GM19468 (cell line): ENCODE data around the gene TBC1D10A.

Source experiments
- ATAC-seq: cut with Tn5 transposase; IDR thresholded peaks from one replicate; pipeline ENCODE4 v1.9.1; 2021; ENCODE audit warnings: mild to moderate bottlenecking, moderate library complexity, moderate number of reproducible peaks; ENCODE audit not compliant: unreplicated experiment; ENCODE audit errors: extremely low read depth

The TBC1D10A gene

DNA sequence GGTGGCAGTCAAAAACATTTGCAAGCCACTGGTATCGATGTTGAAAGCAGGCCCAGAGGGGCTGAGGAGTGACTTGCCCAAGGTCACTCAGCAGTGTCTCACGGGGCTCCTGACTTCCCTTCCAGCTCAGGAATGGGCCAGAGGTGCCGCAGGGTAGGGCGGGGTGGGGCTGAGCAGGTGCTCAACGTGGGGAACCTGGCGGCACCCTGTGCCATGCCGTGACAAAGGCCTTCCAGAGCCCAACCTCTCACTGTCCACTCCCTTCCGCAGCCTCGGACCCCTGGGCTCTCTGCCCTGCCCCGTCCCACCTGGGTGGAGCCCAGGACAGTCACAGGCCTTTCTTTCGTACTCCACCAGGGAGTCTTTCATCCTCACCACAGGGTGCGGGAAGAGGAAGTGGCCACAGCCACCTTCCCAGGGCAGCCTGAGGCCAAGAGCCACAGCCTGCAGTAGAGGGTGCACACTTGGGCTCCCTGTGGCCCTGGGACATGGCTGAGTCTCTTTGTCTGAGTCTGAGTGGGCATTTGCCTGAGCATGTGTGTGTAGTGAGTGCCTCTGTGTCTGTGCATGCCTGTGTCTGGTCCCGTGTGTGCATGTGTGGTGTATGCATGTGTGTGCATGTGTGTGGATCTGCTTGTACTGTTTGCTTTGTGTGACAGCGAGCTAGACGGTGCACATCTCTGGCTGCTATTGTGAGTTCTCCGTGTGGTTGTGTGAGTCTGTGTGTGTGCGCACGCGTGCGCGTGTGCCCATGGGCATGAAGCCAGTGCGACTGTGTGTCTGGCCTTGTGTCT is 74.1 kb downstream of the TBC1D10A start:
- no peak for ATAC-seq

DNA sequence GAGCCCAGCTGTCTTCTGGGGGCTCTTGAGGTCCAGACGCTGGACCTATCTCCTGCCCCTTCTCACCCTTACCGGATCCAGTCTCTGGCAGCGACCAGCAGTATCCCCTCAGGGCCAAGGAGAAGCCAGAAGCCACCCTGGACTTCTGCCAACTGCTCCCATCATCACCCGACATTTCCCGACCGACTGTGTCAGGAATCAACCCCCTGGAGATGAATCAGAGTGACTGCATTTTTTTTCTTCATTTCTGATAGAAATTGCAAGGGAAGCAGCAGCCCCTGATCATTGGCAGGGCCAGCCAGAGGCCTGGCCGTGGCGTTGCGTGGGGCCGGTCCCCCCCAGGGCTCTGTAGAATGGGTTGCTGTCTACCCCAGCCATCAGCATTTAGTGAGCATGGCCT is 75.0 kb downstream of the TBC1D10A start:
- no peak for ATAC-seq

DNA sequence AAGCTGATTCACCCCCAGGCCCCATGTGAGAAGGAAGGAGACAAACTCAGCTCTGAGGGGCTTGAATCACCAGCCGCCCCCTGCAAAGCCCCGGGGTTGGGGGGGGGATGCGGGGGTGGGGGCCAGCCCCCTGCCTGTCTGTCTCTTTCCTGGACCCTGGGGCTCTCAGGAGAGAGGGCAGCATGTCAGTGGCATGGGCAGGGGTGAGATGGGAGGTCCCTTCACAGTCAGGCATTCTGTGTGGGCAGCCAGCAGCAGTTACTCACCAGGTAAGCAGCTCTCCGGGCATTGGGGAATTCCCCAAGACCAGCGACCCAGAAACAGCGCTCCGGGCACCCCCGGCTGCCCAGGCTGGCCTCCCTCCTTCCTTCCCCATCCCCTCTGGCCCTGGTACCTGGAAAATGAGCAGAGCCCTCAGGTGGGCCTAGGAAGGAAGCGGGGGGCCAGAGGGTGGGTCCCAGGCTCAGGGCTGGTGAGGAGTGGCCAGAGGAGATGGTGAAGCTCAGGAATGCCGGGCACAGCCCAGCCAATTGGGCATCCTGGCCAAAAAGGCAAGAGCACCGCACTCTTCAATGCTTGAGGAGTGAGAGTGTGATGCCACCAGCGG is 76.0 kb downstream of the TBC1D10A start:
- ATAC-seq: no peak

DNA sequence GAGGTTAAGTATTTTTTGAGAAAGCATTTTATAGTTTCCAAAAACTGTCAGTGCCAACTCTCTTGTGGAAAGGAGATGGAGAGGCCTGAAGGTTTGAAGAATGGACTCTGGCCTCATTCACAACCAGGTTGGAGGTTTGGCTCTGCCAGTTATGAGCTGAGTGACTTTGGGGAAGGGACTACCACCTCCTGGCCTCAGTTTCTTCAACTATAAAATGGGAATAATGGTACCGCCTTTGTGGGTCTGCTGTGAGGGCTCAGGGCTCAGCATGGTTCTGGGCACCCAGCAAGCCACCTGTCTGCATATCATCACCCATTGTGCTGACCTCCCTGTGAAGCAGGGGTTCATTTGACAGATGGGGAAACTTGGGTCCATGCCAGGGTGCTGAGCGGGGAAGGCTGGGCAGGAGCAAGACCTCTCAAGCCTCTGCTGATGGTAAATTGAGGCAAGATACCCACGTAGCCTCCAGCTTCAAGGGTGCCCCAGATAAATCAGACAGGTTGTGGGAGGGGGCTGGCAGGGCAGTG is 76.6 kb downstream of the TBC1D10A start:
- ATAC-seq: no peak

DNA sequence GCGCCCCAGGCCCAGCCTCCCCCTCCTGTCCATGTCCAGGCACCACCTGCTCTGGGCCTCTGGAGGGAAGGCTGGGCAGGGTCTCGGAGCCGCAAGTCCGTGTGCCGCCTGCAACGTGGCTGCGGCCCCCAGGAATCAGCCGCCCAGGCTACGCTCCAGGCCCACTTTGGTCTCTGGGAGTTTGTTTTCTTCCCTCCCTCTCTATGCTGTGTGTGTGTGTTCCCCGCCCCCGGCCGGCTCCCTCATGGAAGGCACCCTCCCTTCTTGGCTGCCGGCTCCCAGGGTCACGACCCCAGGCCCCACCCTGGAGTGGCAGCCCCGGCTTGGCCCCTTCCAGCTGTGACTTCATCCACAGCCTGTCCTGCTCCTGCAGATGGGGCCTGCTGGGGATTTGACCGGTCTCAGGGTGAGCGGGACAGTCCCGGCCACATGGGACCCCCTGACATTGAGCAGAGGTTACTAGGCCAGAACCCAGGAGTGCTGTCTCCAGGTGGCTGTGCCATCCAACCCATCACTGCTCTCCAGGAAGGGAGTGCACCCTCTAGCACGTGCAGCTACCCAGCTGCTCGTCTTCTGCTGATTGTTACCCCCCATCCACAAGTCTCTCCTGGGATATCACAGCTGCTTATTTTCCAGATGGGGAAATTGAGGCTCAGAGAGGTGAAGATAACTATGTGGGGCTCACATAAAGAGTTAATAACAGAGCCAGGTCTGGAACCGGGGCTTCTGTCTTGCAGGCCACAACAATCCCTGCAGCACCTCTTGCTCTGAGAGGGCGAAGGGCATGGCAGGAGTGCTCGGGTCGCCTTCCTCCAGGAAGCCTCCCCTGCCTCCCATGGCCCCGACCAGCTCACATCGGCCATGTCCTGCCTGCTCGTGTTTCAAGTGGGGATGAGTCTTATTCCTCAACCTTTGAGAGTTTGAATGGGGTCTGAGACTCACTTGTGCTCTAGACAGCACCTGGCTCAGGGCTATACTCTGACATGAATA is 77.4 kb downstream of the TBC1D10A start:
- no peak for ATAC-seq

DNA sequence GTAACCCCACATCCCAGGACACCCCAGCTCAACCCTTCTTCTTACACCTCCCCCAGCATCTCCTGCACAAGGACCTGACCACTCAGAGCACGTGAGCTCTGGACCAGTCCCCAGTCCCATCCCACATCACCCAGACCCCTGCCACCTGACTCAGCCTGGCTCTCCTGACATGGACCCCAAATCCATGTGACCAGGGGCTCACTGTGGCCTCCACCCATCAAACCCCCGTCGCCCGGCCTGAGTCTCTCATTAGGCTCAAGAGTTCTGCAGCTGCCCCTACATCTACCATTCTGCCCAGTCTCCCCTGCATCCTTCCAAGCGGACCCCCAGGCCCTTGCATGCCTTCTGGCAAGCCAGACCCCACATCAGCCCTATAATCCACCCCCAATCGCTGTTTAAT is 78.3 kb downstream of the TBC1D10A start:
- no peak for ATAC-seq

DNA sequence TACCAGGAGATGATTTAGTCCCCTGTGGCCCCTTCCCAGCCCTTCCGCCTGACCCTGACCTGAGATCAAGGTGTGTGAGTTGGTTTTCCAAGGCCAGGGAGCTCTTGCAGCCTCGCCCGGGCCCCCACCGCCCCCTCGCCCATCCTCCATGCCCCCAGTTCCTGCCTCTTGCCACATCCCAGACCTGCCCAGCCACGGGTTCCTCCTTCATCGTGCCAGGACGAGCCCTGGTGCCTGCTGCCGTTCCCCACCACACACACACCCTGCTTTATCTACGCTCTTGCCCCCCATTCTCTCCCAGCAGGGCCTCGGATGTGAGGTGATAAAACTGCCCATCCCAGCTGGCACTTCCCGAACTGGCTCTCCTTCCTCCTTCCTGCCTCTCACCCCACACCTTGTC is 78.8 kb downstream of the TBC1D10A start:
- no peak for ATAC-seq

DNA sequence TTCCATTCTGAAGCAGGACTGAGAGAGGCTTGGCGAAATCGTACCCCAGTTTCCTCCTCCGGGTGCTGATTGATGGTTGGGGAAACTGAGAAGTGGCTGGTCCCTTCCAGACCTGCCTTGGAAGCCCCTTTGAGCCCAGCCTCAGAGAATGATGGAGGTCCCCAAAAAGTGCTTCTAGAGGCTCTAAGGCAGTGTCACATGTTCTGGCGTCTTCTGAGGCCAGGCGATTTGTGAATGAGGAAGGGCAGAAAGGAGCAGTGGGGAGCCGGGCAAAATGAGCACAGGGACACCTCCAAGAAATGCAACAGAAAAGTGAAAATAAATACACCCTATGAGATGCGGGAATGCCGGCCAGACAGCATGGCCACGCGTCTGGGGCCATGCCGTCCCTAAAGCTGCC is 79.2 kb downstream of the TBC1D10A start:
- no peak for ATAC-seq

DNA sequence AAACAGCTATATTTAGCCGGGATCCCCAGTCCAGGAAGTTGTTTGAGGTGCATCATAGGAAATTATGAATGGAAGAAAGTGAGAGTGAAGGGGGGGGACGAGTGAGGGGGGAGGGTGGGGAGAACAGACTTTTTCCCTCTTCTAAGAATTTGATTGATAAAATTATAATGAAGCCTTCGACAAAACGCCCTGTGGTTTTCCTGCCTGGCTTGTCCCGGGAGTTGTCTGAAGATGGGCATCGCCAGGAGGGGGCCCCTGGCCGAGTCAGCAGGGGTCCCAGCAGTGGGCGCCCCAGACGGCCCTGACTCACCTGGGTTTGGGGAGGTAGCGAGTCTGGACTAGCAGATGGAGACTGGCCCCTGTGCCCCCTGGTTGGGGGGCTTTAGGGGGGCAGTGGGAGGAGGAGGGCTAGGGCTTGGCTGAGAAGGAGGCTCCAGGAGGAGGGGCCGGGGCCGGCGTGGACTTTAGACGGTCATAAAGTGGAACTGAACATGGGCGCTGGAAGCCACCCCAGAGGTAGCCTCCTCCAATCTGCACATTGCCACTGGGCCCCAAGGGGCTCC is 79.8 kb downstream of the TBC1D10A start:
- ATAC-seq: no peak

DNA sequence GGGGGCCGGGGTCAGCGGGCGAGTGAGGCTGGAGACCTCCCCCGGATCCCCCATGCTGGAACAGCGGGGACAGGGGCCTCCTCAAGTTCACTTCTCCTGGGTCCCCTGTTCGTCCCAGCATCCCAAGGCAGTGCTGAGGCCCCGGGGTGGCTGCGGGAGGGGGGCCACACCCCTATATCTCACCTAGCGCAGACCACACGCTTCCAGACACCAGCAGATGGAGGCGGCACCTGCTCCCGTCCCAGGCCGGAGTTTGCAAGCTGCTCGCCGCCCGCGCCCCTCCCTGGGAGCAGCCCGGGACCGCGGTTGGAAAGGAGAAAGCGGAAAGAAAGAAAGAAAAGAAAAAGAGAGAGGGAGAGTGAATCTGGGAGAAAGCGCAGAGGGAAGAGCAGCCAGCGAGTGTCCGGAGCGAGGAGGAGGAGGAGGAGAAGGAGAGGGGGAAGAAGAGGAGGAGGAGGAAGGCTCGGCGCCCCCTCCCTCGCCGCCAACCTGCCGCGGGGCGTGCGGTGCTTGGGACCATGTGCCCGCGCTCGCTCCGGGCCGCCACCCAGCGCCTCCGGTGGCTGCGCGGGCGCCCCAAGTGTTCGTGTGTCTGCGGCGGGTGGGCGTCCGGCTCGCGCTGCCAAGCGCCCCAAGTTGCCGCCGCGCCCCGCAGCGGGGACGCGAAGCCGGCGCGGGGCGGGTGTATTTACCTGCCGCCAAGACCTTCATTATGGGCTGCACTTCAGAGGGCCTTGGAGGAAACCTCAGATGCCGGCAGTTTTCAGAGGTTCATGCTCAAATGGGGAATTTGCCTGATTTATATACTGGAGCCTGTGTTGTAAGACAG is 80.5 kb downstream of the TBC1D10A start, which contains the start of gene LIF:
Gene LIF (minus strand): TSS at position 775 of the 829 bp plus-strand sequence. CDS start 64 bp downstream, at position 711.
- no peak for ATAC-seq

DNA sequence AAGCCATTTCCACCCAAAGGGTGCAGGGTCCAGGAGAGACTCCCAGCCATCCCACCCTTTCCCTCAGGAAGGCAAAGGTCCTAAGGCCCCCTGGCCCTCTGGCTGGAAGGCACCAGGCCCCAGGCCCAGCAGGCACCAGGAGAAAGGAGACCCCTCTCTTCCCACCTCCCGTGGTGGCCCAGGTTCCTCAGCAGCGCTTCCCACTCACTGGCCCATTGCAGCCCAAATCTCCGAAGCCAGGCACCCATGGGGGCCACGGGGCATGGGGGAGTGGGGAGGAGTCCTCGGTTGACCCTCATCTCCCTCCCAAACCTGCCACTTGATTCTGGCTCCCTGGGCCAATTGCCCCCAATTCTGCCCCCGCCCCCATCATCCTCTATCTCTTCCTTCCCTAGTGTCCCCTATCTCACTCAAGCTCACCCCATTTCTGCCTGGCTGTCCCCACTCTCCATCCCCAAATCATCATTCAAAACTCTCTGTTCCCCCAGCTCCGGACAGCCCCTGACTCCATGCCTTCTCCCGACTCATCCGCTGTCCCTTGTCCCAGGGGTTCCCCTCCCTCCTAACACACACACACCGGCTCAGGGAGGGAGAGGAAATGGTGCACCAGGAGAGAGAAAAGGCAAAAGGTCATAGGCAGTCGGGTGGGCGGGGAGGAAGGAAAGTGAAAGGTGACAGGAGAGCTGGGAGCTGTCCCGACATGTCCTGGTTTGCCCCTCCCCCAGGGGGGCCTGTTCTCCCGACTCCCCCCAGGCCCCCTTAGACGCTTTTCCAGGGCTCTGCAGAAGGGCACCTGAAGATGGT is 81.4 kb downstream of the TBC1D10A start:
- no peak for ATAC-seq

DNA sequence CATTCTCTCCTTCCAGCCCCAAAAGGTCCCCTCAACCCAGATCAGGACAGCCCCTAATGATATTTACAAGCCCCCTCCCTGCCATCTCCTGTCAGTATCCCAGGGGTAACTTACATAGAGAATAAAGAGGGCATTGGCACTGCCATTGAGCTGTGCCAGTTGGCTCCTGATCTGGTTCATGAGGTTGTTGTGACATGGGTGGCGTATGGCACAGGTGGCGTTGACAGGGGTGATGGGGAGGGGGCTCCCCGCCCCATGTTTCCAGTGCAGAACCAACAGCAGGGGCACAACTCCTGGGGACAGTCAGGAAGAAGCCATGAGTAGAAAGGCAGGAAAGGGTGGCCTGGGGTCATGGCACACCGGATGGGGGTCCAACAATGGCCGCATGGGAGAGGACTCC is 82.1 kb downstream of the TBC1D10A start:
- no peak for ATAC-seq

DNA sequence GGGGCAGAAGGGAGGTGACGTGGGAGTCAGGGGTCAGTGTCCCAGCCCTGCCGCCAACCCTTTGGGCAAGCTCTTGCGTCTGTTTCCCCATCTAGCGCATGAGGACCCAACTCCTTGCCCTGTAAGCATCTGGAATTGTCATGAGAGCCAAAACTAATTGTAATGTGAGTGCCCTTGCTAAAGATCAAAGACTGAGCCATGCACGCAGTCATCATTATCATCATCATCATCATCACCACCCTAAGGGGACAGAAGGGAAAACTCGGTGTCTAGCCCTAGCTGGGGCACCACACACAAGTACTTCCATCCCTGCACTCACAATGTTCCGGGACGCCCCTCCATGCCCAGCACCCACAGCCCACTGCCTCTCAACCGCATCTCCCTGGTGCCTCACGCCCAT is 82.7 kb downstream of the TBC1D10A start:
- ATAC-seq: no peak

DNA sequence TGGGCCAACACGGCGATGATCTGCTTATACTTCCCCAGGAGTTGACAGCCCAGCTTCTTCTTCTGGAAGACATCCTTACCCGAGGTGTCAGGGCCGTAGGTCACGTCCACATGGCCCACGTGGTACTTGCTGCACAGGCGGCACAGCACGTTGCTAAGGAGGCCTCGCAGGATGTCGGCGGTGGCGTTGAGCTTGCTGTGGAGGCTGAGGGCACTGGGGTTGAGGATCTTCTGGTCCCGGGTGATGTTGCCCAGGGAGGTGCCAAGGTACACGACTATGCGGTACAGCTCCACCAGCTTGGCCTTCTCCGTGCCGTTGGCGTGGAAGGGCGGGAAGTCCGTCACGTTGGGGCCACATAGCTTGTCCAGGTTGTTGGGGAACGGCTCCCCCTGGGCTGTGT is 83.1 kb downstream of the TBC1D10A start:
- ATAC-seq: no peak
